NCI-H524 treated with DMSO at 0.1 percent for 48 hours (cell line): ENCODE data around the gene RTKN2.

ENCODE experiments used
- DNase-seq: peaks from one replicate; lab custom pipeline; 2025; lab: John Stamatoyannopoulos, UW

The RTKN2 gene

DNA sequence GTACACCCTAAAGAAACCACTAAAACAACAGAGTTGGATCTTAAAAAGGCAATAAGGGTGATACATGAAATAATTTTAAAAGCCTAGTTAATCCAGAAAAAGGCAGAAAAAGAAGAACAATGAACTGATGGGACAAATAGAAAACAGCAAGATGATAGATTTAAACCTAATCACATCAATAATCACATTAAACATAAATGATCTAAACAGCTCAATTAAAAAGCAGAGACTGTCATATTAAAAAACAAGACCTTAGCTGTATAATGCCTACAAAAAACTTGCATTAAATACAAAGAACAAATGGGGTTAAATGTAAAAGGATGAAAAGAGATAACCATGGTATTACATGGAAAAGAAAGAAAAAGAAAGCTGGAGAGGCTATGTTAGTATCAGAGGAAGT, 96.2 kb downstream of the RTKN2 start:
- no peak for DNase-seq

DNA sequence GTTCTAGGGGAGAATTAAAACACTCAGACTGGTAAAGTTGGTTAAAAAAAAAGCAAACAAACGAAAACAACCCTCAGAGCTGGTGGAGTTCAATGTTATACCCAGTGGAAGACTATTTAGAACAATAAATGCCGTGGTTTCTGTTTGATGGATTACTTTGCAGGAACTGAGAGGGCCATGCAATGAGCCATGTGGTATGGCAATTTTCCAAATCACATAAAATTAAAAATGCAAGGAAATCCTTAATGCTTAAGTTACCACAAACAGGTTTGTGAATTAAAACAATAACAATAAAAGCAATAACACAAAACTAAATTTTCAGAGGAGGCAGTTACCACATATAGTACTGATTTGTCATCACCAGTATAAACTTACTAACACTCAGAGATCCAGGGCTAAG, 96.9 kb downstream of the RTKN2 start:
- DNase-seq = no peak

DNA sequence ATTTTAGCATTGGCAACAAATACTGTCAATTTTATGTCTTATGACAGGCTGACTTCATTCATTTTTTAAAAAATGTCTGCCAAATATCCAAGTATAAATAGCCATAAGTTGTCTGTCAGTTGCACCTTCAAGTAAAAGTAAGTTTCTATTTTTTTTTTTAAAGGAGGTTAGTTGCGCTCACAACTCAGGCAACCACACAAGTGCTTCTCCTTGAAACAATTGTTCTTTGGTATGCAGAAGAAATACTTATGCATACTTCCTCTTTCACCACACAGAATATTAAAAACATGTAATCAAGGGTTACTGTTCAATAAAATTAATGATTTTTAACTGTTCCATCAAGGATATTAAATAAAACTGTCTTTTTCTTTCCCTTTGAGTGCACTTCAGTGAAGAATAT, 97.9 kb downstream of the RTKN2 start:
- no peak for DNase-seq

DNA sequence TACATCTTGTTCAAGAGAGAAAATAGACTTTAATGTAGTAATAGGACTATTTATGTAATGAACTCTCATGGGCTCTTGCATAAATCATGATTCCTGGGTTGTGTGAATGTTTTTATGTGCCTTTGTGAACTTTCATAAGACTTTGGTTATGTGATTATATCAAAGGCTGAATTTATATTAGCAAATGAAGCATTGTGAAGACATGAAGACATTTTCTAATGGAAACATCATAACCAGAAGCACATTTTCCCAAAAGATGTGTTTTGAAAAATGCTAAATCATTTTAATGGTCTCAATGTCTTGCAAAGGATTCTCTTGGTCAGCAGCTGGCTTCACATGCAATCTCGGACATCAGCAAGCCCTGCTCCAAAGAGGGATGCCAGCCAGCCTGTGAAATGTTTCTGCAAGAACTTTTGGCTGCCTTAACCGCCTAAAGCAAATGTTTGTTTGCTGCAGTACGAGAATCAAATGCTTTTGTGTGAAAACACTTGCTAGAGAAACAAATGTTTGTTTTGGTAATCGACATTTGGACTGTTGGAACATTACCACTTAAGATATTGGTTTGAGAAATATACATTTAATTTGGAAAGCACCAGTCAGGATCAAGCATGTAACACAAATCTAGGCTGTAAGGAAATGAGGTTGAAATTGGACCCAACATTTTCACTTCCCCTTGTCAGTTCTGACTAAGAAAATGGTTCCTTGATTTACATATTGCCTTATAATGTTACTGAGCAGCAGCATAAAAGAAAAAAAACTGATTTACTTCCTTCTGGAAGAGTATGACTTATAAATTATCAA, 102.1 kb downstream of the RTKN2 start:
- DNase-seq = no peak

DNA sequence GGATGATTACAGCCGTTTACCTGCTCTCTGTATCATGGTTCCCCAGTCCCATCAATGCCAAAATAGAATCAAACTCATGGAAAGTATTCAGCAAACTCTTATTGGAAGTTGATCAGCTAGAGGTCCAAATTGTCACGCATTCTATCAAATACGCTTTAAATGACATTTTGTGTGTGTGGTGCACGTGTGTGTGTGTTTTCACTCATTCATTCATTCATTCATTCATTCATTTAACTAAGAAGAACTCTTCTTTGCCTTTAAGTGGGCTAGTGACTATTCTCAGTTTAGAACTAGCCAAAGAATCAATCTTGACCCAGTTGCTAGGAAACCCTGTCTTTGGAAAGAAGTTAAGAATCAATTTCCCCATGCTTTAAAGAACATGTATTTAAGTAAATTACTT, 102.8 kb downstream of the RTKN2 start:
- DNase-seq = no peak

DNA sequence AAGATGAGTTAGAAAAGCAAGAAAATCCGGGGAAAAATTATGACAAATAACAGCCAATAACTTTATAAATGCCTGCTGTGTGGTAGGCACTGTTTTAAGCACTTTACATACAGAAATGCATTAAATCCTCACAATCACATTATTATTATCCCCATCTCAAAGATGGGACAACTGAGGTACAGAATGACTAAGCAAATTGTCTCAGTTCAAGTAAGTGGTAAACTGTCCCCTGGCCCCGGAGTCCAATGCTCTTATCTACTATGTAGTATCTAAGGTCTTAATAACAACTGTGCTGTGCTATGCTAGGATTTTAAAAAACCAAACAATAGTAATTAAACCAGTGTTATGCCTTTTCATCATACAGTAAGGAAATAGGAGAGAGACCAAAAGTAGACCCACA, 105.6 kb downstream of the RTKN2 start:
- DNase-seq = no peak

DNA sequence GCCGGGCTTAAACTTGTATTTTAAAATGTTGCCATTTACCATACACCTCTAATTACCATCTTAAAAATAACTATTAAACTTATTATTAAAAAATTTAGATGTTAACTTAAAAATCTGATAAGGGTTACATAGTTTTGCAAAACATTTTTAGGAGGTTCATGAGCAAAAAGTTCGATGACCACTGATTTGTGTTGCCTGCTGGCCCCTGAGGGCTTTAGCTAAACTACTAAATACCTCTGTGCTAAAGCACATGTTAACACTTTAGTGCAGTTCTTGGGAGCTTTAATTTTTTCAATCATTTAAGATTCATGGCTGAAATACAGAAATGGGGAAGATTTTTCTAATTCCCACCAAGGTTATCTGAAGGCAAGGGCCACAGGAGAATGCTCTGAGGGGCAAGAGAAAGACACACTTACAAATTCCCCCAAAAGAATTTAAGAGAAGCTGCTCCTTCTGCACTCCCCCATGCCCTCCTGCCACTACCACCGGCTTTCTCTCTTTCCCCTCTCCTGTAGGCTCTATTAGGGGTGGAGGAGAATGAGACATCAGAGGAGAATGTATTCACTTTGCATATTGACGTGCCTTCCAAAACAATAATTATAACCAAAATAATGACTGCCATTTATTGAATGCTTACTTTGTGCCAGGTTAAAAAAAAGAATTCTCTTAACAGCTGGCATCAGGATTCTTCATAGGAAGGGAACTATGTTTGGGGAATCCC, 106.2 kb downstream of the RTKN2 start:
- DNase-seq = no peak

DNA sequence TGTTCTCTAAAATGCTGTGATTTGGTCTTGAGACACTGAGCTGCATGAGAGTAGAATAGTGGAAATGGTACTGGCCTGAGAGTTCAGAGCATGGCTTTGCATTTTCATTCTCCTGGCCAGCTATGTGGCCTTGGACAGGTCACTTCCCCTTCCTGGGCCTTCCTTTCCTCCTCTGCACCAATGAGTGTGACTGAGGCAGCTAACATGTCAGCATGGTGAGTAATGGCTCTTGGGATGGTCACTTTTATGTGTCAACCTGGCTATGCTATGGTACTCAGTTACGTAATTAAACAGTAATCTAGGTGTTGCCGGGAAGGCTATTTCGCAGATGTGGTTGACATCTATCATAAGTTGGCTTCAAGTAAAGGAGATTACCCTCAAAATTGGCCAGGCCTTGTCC, 109.3 kb downstream of the RTKN2 start:
- no peak for DNase-seq

DNA sequence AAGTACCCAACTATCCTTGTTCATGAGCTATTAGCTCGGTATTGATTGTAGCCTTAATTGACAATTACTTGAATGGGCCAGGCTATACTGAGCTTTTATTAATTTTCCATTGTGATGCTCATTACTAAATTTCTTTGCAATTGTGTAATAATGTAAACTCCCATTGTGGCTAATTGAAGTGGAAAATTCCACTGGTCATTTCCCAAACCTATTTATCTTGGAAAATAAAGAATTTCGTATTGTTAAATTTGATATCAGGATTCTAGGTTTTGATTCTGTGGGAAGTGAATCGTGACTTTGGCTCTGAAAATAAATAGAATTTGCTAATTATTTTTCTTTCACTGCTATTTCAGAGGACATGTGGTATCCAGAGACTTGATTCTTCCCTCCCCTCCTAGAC, 111.0 kb downstream of the RTKN2 start:
- no peak for DNase-seq

DNA sequence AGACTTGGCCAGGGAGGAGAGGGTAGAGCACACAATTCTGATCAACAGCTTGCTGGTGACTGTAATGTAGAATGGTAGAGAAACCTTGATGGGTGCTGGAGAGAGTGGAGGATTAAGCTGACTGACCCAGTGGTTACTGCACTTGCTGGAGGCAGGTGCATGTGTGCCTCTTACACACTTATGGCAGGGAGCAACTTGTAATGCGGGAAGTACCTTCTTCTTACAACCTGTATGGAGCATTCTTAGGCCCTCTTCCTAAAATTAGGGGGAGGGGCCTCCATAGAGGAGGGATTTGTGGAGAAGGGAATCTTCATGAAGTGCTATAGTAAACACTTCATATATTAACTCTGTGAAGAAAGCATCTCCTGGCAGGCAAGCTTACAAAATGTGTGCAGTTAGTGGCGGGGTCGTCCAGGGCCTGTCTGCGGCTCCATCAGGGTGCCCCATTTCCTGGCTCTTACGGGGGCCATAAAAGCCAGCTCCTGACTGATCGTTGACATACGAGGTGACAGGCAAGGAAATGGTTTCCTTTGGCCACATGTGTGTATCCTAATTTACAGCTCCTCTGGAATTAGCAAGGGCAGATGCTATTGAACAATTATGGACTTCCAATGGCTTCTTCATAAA, 113.5 kb downstream of the RTKN2 start:
- no peak for DNase-seq

DNA sequence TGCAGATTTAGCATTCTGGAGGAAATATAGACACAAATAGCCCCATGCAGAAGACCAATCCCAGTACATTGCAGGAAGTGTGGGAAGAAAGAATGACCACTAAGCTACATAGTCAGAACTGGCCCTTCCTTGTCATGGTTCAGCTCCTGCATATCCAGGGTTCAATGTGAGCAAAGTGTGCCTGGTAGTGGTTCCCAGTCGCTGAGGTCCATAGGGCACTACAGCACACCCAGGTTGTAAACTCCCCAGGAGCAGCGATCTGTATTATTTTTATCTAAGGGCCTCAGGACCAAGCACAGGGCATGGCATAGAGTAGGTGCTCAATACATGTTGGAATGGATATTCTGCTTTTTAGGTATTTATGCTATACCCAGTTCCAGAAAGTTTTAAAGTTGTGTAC, 114.4 kb downstream of the RTKN2 start:
- DNase-seq = no peak

DNA sequence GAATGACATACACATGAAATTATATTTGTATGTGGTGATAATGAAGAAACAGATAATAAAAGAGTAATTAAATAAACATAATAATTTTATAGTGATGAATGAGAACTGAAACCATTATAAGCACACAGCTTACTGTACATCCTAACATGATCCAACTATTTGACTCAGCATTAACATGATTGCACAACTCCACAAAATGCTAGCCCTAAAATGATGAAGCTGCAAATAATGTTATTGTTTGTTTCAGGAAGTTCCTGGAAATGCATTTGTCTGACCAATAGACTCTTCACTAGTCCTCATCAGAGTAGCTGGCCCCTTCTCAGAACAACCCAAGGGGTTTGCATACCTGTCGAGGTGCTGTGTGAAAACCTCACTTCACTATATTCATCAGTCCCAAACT, 115.5 kb downstream of the RTKN2 start:
- DNase-seq = no peak

DNA sequence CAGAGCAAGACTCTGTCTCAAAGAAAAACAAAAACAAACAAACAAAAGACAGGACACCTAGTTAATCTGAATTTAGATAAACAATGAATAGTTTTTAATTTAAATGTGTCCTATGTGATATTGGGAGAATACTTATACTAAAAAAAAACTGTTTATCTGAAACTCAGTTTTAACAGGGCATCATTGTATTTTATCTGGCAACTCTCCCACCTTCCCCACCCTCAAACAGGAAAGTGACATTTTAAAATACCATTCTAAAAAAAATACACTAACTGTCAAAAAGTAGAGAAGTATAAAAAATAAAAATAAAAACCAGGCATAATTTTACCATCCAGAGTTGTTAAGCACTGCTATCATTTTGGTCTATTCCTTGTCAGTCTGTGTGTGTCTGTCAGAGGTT, 119.0 kb downstream of the RTKN2 start:
- DNase-seq = no peak

DNA sequence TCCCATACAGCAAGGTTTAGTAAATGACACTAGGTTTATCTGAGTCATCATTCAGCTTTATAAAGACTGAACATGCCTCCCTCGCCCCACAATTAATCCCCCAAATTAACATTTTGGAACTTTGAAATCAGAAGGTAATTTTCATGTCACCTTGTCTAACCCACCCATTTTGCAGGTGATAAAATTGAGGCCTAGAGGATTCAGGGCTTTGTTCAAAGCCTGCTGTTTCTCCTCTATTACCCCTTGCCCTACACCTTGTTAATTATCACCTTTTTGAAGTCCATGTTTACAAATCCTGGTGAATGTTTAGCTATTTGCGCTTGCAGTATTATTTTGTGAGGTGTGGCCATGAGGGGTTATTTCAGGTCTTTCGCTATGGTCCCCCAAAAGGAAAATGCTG, 120.5 kb downstream of the RTKN2 start:
- no peak for DNase-seq

DNA sequence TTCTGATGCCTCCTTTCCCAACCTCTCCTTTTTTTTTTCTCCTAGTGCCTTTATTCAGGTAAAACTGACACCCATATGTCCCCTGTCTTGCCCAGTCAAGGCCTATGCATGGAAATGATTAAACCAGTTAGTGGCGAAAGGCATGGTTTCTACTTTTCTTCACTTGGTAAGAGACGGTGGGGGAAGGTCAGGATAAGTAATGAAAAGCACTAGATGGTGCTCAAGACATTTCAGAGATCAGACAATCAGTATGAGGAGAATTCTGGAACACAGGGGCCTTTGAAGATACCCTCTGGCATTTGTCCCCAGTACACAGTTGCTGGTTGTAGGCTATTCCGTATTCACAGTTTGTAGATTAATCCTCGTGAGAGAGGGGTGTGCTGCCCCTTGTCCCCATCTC, 121.2 kb downstream of the RTKN2 start:
- no peak for DNase-seq

DNA sequence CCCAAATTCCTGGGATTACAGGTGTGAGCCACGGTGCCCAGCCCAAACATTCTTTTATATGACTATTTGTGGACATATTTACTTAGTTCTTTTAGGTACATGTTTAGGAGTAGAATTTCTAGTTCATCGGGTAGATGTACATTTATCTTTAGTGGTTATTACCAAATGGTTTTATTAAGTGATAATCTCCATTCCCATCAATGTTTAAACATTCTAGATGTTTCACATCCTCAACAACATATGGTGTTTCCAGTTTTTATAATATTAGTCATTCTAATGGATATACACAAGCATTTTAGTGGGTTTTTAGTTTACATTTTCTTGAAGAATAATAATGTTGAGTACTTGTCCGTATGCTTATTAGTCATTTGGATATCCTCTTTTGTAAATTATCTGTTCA, 131.7 kb downstream of the RTKN2 start:
- DNase-seq = no peak

DNA sequence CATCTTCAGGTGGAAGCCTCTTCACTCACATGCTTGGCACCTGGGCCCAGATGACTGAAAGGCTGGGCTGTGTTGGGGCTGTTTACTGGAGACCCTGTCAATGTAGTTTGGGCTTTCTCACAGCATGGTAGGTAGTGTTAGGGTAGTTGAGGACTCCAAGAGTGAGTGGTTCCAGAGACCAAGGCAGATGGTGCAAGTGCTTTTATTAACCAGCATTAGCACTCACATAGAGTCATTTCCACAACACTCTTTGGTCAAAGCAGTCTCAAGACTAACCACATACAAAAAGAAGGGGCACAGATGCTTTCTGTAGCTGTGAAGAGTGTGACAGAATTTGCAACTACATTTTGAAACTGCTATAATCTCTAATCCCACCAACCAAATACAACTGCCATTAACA, 135.0 kb downstream of the RTKN2 start:
- no peak for DNase-seq
